Femur (tissue), 1 donor: Measurements from ENCODE around the gene ZNF804A.

ENCODE experiments used
- DNase-seq: peaks from one replicate; pipeline ENCODE4 v3.0.0-alpha.2; 2017

Gene ZNF804A

GRCh38 chr2:184598316-184599053 lies at the start of gene ZNF804A:
Gene ZNF804A, plus strand, starts transcription at chr2:184598529. Its CDS starts 431 bp downstream, at chr2:184598960.
- DNase-seq, result peak; percentile 68

- DNase-seq, result no peak
These were observed 49.2 kb upstream of the ZNF804A start for GRCh38 chr2:184549153-184549552.

- no peak for DNase-seq
These were observed 46.7 kb upstream of the ZNF804A start for GRCh38 chr2:184551626-184552025.

GRCh38 chr2:184554736-184555135 lies 43.6 kb upstream of the ZNF804A start:
- no peak for DNase-seq

GRCh38 chr2:184555352-184555751 lies 43.0 kb upstream of the ZNF804A start:
- DNase-seq, result no peak

- no peak for DNase-seq
These were observed 41.7 kb upstream of the ZNF804A start for GRCh38 chr2:184556639-184557038.

DNA sequence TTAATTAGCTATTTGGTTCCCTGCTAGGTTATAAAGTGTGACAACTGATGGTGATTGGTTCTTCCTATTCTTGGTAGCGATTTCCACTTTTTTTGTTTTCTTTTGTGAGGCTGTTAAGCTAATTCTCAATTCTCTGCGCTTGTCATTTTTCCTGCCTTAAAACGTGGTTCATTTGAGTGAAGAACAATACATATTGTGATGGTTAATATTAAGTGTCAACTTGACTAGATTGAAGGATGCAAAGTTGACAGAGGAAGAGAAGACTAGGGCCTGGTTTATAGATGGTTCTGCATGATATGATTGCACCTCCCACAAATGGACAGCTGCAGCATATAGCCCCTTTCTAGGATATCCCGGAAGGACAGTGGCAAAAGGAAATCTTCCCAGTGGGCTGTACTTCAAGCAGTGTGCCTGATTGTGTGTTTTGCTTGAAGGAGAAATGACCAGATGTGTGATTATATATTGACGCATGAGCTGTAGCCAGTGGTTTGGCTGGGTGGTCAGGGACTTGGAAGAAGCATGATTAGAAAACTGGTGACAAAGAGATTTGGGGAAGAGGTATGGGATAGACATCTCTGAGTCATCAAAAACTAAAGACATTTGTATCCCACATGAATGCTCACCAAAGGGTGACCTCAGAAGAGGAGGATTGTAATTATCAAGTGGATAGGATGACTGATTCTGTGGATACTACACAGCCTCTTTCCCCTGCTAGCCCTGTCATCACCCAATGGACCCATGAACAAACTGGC lies 39.4 kb upstream of the ZNF804A start:
- DNase-seq, result no peak

DNA sequence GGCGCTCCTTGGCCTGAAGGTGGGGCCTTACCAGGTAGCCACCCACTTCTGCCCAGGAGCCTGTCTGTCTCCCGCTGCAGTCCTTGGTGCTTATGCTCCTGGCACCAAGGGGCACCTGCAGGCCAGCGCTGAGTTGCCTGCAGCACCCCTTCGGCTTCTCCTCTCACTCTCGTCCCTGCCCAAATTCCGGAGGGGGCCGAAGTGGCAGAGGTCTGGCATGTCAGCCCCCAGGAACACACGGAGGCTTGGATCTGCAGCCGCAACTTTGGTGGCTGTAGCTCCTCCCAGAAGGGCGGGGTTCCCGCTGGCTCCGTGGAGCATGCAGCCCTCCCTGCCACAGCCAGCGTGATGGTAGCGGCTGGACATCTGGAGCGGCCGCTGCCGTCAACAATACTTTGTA lies 37.7 kb upstream of the ZNF804A start:
- DNase-seq, result no peak

GRCh38 chr2:184562532-184562931 lies 35.8 kb upstream of the ZNF804A start:
- no peak for DNase-seq

- no peak for DNase-seq
These were observed 34.2 kb upstream of the ZNF804A start for GRCh38 chr2:184564092-184564491.

DNA sequence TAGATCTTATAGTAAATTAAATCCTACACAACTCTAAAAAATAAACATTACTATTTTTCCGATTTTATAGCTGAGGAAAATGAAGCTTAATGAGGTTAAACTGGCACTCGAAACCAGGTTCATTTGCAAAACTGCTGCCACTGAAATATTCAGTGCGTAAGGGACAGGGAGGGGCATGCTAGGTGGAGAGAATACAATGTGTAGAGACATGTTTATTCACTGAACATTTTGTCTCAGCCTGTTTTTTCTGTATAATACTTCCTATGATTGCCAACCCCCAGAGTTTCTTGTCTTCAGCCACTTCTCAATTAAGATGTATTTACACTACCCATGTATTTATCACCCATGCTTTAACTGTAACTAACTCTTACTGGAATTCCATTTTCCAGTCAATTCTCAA lies 31.6 kb upstream of the ZNF804A start:
- no peak for DNase-seq

GRCh38 chr2:184577056-184577455 lies 21.3 kb upstream of the ZNF804A start:
- DNase-seq, result no peak

DNA sequence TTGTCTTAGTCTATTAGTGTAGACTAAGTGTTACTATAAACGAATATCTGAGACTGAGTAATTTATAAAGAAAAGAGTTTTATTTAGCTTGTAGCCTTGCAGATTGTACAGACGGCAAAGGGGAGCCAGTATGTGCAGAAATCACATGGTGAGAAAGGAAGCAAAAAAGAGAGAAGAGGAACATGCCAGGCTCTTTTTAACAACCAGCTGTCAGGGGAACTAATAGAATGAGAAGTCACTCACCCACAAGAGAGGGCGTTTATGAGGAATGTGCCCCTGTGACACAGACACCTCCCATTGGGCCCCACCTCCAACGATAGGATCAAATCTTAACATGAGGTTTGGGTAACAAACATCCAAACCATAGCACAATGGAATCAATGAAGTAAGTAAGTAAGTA lies 20.6 kb upstream of the ZNF804A start:
- DNase-seq, result no peak

DNA sequence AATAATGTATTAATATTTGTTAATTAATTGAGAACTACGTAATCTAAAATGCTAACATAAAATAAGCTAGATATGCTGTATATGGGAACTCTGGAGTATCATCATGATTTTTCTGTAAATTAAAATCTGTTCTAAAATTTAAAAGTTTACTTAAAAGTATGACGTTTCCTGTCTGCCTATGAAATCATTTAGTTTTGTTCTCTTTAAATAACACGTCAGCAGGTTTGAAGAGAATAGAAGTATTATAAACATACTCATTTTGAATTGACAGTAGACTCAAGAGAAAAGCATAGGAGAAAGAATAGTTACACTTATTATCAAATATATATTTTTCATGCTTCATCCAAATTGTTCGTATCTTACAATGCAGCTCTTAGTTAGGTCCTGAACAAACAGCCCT lies 19.1 kb upstream of the ZNF804A start:
- DNase-seq, result no peak

DNA sequence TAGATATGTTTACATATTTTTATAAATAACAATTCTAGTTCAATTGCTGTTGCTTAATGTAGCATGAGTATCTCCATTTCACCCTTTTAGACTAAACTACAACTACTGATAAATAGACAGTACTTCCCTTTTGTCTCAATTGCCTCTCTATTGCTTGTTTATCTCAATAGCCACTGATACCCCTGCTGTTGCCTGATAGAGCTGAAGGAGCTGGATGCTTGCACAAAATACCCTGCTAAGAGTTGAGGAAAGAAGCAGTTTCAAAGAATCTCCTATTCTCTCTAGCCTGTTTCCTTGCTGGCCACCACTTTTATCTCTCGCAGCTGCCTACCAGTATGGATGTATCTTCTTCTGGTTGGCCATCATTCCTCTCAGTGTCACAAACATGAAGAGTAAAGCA lies 16.9 kb upstream of the ZNF804A start:
- no peak for DNase-seq

GRCh38 chr2:184589261-184589660 lies 9.1 kb upstream of the ZNF804A start:
- DNase-seq, result no peak

DNA sequence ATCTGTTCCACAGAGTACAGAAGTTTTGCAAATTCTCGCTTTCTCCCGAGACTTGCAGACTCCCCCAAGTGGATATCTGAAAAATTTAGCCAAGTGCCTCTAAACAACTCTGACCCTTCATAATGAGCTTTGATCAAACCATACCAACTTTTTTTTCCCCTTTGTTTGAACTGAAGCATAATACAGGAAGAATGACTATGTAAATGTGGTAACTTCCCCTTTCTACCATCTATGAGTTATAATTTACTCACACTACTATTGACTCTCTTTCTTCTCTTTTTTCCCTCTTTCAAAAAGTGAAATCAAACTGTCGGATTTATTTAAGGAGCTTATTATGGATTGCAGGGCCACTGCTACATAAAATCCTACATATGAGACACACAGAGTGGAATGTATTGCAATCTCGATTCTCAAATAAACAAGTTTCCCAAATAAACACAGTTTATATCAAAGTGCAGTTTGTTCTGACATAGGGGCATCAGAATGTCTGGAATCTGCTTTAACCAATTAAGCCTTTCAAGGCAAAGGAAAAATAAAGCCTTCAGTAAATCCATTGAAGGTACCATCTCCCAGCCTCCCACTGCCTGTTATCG lies 1.4 kb upstream of the ZNF804A start:
- DNase-seq, result no peak

DNA sequence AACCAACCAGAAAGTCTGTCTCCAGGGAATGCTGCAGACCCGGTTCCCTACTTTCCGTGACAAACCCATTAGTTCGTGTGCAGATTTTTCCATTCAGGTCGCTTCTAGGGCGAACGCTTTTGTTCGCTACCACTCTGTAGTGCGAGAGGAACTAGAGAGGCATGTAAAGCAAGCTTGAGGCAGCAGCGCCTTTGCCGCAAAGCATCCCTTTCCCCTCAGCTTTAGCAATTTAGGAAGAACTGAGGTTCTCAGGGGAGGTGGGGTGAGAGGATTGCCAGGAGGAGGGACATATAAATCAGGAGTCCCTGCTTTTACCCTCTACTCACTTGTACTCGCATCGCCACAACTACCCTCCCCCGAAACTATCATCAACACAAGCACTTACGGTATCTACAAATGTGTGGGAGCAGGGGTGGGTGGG lies 748 bp upstream of the ZNF804A start:
- DNase-seq, result peak; percentile 44

- DNase-seq, result no peak
These were observed 370 bp upstream of the ZNF804A start for GRCh38 chr2:184598002-184598315.

GRCh38 chr2:184599054-184599871 lies 934 bp downstream of the ZNF804A start:
- no peak for DNase-seq

- DNase-seq, result no peak
These were observed 1.5 kb downstream of the ZNF804A start for GRCh38 chr2:184599872-184600222.

DNA sequence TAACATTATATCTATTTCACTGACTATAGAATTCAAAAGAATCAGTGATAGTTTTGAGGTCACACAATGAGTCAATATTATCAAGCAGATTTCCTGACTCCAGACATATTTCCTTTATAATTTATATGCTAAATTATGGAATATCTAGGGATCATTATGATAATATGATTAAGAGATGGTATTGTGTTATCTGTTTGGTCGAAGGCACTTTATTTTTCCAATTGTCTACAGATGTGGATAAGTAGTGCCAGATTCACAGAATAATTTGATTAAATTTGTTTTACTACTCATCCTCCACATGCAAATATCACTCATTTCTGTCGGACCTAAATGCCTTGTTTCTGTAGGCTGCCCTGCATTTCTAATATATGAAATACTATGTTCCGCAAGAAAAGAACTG lies 4.4 kb downstream of the ZNF804A start:
- DNase-seq, result no peak

GRCh38 chr2:184610891-184611290 lies 12.6 kb downstream of the ZNF804A start:
- no peak for DNase-seq
